Measurements from ENCODE around the gene PATL1. TPM values are rescaled to one million over a fixed set of nuclear protein-coding genes. Genes with fewer than 3 reads are reported as not detected.
"Not testable (repeated sequence)": the region's sequence is repeated elsewhere in the genome, so short reads cannot be mapped to it uniquely, and the experiment has no call there.

Gene PATL1
- total and polyA plus RNA-seq, 2 of the 4 experiments (the other 2 are of a cell fraction) = 3.9 to 29.7 TPM

DNA sequence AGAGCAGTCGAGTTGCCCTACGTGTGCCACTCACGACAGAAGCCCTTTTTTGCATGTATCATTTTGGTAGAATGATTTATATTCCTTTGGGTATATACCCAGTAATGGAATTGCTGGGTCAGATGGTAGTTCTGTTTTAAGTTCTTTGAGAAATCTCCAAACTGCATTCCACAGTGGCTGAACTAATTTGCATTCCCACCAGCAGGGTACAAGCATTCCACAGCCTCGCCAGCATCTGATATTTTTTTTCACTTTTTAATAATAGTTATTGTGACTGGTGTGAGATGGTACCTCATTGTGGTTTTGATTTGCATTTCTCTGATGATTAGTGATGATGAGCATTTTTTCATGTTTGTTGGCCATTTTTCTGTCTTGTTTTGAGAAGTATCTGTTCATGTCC is 41.9 kb downstream of the PATL1 start:
- H3K4me1 ChIP-seq (ENCODE audit: control insufficient read depth, insufficient read depth, low read length); H3K27ac ChIP-seq (ENCODE audit: insufficient read depth, low read length); POLR2A ChIA-PET (ENCODE audit: unreplicated experiment); H4K20me1 ChIP-seq (ENCODE audit: insufficient read depth, low read length); H2BK15ac ChIP-seq (ENCODE audit: low read depth, low read length); H3K9me1 ChIP-seq (ENCODE audit: insufficient read depth, low read length); H3K9ac ChIP-seq (ENCODE audit: low read depth, low read length); dilution Hi-C loops (cut with HindIII; ENCODE audit: low sequenced_read_pairs, unreplicated experiment); H3K4me2 ChIP-seq (ENCODE audit: low read depth, low read length); H3K56ac ChIP-seq (ENCODE audit: extremely low read depth, insufficient read depth, low read length); H3K27me3 ChIP-seq (ENCODE audit: control insufficient read depth, insufficient read depth, low read length); H3K9me3 ChIP-seq (ENCODE audit: control insufficient read depth, insufficient read depth, low read length); DNase-seq; CTCF ChIA-PET; H3K14ac ChIP-seq (replicated peaks; ENCODE audit: low read depth, low read length); H2BK20ac ChIP-seq (ENCODE audit: low read depth, low read length); H4K8ac ChIP-seq (ENCODE audit: low read depth in 2 of 2, low read length in 2 of 2); H3K4ac ChIP-seq (ENCODE audit: low read depth, low read length); H3K79me1 ChIP-seq (ENCODE audit: low read depth in 1 of 2, low read length in 2 of 2); H2BK120ac ChIP-seq (ENCODE audit: low read depth, low read length); H3K36me3 ChIP-seq (ENCODE audit: control insufficient read depth, insufficient read depth, low read length); H2BK5ac ChIP-seq (ENCODE audit: low read depth, low read length, poor library complexity, severe bottlenecking); H3K4me3 ChIP-seq (ENCODE audit: insufficient read depth, low read depth, low read length); H3K23ac ChIP-seq (ENCODE audit: low read depth, low read length); H2AK9ac ChIP-seq (replicated peaks; ENCODE audit: low read depth, low read length, poor library complexity); in situ Hi-C loops (cut with MboI; ENCODE audit: low sequenced_read_pairs); H3K18ac ChIP-seq (ENCODE audit: low read depth, low read length); H4K91ac ChIP-seq (ENCODE audit: insufficient read depth, low read depth, low read length); H4K5ac ChIP-seq (ENCODE audit: low read depth, low read length); BruUV-seq (replicated peaks); H2AFZ ChIP-seq (replicated peaks; ENCODE audit: low read length, poor library complexity); H2AK5ac ChIP-seq (ENCODE audit: low read depth, low read length): not testable (repeated sequence)
- 100% methylated on average over 1 of the region's 4 CpGs; no CpG with 5 or more reads in 1 of the 2 experiments for WGBS, 2 experiments (ENCODE audit: extremely low coverage in 2 of 2, insufficient read length in 1 of 2)
- ATAC-seq (ENCODE audit: low read depth) = peak; percentile 68
- TF ChIP-seq, protein P1, sequence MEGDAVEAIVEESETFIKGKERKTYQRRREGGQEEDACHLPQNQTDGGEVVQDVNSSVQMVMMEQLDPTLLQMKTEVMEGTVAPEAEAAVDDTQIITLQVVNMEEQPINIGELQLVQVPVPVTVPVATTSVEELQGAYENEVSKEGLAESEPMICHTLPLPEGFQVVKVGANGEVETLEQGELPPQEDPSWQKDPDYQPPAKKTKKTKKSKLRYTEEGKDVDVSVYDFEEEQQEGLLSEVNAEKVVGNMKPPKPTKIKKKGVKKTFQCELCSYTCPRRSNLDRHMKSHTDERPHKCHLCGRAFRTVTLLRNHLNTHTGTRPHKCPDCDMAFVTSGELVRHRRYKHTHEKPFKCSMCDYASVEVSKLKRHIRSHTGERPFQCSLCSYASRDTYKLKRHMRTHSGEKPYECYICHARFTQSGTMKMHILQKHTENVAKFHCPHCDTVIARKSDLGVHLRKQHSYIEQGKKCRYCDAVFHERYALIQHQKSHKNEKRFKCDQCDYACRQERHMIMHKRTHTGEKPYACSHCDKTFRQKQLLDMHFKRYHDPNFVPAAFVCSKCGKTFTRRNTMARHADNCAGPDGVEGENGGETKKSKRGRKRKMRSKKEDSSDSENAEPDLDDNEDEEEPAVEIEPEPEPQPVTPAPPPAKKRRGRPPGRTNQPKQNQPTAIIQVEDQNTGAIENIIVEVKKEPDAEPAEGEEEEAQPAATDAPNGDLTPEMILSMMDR (conservative IDR thresholded peaks at IDR 0.05; ENCODE audit: low read depth, low read length) = peak; percentile 33
- intact Hi-C loops (cut with micrococcal nuclease) = loop anchor here (5.0 kb wide), 1 partner anchor 35 kb away; no protein-coding TSS in a partner anchor
